Activated CD4-positive, alpha-beta T cell treated with anti-CD3 and anti-CD28 coated beads for 24 hours (primary cell): ENCODE results near the gene POLR1H.

ENCODE experiments used
- DNase-seq, 2 donors: peaks; one replicate each; pipeline ENCODE4 v3.0.0-alpha.2; 2020; ENCODE audit warnings: low read depth in 2 of 2

The POLR1H gene

GRCh38 chr6:30093951-30094661 lies 33.0 kb downstream of the POLR1H start:
- DNase-seq = no peak

GRCh38 chr6:30096829-30097228 lies 35.8 kb downstream of the POLR1H start:
- no peak for DNase-seq

- no peak for DNase-seq
Measured at GRCh38 chr6:30097902-30098768, 37.1 kb downstream of the POLR1H start.

GRCh38 chr6:30100154-30100553 lies 39.1 kb downstream of the POLR1H start:
- DNase-seq = no peak

- DNase-seq = no peak
Measured at GRCh38 chr6:30100585-30101443, 39.7 kb downstream of the POLR1H start.

- DNase-seq = peak; percentile 46 to 63
Measured at GRCh38 chr6:30101444-30102413, 40.7 kb downstream of the POLR1H start.

GRCh38 chr6:30102414-30102969 lies 41.4 kb downstream of the POLR1H start:
- no peak for DNase-seq

GRCh38 chr6:30102970-30103871 lies 42.2 kb downstream of the POLR1H start:
- peak; percentile 77 to 78 for DNase-seq

- no peak for DNase-seq
Measured at GRCh38 chr6:30103872-30104179, 42.8 kb downstream of the POLR1H start.

GRCh38 chr6:30104661-30105060 lies 43.6 kb downstream of the POLR1H start:
- DNase-seq = no peak

GRCh38 chr6:30111266-30111856 lies 50.3 kb downstream of the POLR1H start:
- DNase-seq = no peak

- no peak for DNase-seq
Measured at GRCh38 chr6:30112402-30112994, 51.4 kb downstream of the POLR1H start.

- DNase-seq = no peak
Measured at GRCh38 chr6:30113003-30113759, 52.1 kb downstream of the POLR1H start, which contains the start of gene TRIM31. Gene TRIM31 (minus strand): TSS chr6:30113090. CDS start chr6:30112805, 285 bp downstream.

GRCh38 chr6:30113841-30114240 lies 52.8 kb downstream of the POLR1H start:
- no peak for DNase-seq
